Neural progenitor cell (in vitro differentiated cells): Measurements from ENCODE around the gene COL4A2. TPM values are rescaled to one million over a fixed set of nuclear protein-coding genes. Genes with fewer than 3 reads are reported as not detected.

Source experiments
- DNase-seq: peaks from one replicate; pipeline ENCODE4 v3.0.0-alpha.2; 2016; ENCODE audit warnings: low spot score
- H2AFZ ChIP-seq: fragments of 200-600 bp; sonication (generic); replicated peaks from 2 replicates; pipeline ENCODE4 v1.6.1; 2016; ENCODE audit warnings: antibody characterized with exemption
- H3F3A ChIP-seq: fragments of 200-600 bp; sonication (generic); 2 replicates; pipeline ENCODE4 v1.6.1; 2016; ENCODE audit warnings: antibody characterized with exemption, low read depth
- H3K27ac ChIP-seq: fragments of 200-600 bp; sonication (generic); 2 replicates; pipeline ENCODE4 v1.5.1; 2016; ENCODE audit warnings: mild to moderate bottlenecking
- H3K27me3 ChIP-seq: fragments of 200-600 bp; sonication (generic); 2 replicates; pipeline ENCODE4 v1.6.1; 2016; ENCODE audit warnings: mild to moderate bottlenecking, moderate library complexity
- H3K36me3 ChIP-seq: fragments of 200-600 bp; sonication (generic); 2 replicates; pipeline ENCODE4 v1.5.1; 2016
- H3K4me1 ChIP-seq: fragments of 200-600 bp; sonication (generic); 2 replicates; pipeline ENCODE4 v1.6.1; 2016; ENCODE audit warnings: mixed run types
- H3K4me2 ChIP-seq: fragments of 200-600 bp; sonication (generic); 2 replicates; pipeline ENCODE4 v1.6.1; 2016
- H3K4me3 ChIP-seq: fragments of 200-600 bp; sonication (generic); 2 replicates; pipeline ENCODE4 v1.5.1; 2016
- H3K79me2 ChIP-seq: fragments of 200-600 bp; sonication (generic); 2 replicates; pipeline ENCODE4 v1.6.1; 2016; ENCODE audit warnings: low read depth
- H3K9ac ChIP-seq: fragments of 200-600 bp; sonication (generic); 2 replicates; pipeline ENCODE4 v1.6.1; 2016
- H3K9me3 ChIP-seq: fragments of 200-600 bp; sonication (generic); 2 replicates; pipeline ENCODE4 v1.5.1; 2016; ENCODE audit warnings: low read depth
- H4K20me1 ChIP-seq: fragments of 200-600 bp; sonication (generic); 2 replicates; pipeline ENCODE4 v1.6.1; 2016; ENCODE audit warnings: low read depth
- H3K27ac Mint-ChIP-seq: 3 replicates; pipeline ENCODE4 v1.8.0; 2021; ENCODE audit warnings: mixed read lengths
- H3K27me3 Mint-ChIP-seq: 2 replicates; pipeline ENCODE4 v1.8.0; 2022; ENCODE audit warnings: low read depth, mild to moderate bottlenecking, inconsistent platforms, moderate library complexity, mixed read lengths; ENCODE audit not compliant: insufficient read depth
- H3K36me3 Mint-ChIP-seq: 3 replicates; pipeline ENCODE4 v1.8.0; 2021; ENCODE audit warnings: mixed read lengths
- H3K4me1 Mint-ChIP-seq: 3 replicates; pipeline ENCODE4 v1.8.0; 2021; ENCODE audit warnings: mixed read lengths
- H3K4me3 Mint-ChIP-seq: 3 replicates; pipeline ENCODE4 v1.8.0; 2021; ENCODE audit warnings: mild to moderate bottlenecking, moderate library complexity, mixed read lengths
- H3K9me3 Mint-ChIP-seq: 3 replicates; pipeline ENCODE4 v1.8.0; 2020; ENCODE audit warnings: mixed read lengths
- EZH2 ChIP-seq: fragments of 200-600 bp; sonication (generic); IDR thresholded peaks from 2 replicates; pipeline ENCODE4 v1.6.1; 2017; ENCODE audit warnings: antibody characterized with exemption, mild to moderate bottlenecking, moderate library complexity
- EZH2phosphoT487 ChIP-seq: fragments of 200-600 bp; sonication (generic); IDR thresholded peaks from 2 replicates; pipeline ENCODE4 v1.6.1; 2017; ENCODE audit warnings: antibody characterized with exemption
- total RNA-seq: library from RNA; depleted of rRNA; stranded (reverse); fragments of >200 nt; gene quantifications from 2 replicates; pipeline ENCODE4 v1.2.3, GENCODE V29; 2015; ENCODE audit warnings: low replicate concordance
- TF ChIP-seq, protein P1 (sequence below): fragments of 200-600 bp; sonication (generic); IDR thresholded peaks from 2 replicates; pipeline ENCODE4 v1.5.1; 2017; ENCODE audit warnings: antibody characterized with exemption, mild to moderate bottlenecking

Gene COL4A2
- total RNA-seq, 1 donor from 2014 or later: 73.6 TPM

DNA sequence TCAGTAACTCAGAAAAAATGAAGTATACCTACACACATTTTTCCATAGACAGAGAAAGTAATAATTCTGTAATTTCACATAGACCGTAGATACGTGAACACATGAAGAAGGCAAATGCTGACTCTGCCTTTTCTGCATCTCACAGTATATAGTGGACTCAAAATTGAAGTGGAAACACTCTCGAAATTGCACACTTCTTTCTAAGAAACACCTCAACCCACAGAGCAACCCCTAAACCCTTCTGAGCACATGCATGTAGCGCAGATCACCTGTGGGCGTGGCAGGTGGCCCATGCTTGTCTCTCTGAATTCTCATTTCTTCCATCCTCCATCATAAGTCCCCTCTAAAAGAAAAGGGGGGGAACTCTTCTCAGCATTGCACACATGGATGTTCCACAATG is 34.9 kb upstream of the COL4A2 start:
- H3K27ac Mint-ChIP-seq: no peak overlapping the region
- Histone ChIP-seq H3K9ac (no peak overlapping the region), H3K4me3 (no peak overlapping the region), H2AFZ (no peak overlapping the region), H3F3A (peaks cover 9% of the 10 kb centered on the region), H3K27me3 (peaks cover 9% of the 10 kb centered on the region), H3K9me3 (no peaks in the 10 kb centered on the region), H3K79me2 (peaks cover 7% of the 10 kb centered on the region), H3K4me2 (no peak overlapping the region), H3K36me3 (no peaks in the 10 kb centered on the region), H3K4me1 (peaks cover 22% of the 10 kb centered on the region), H4K20me1 (peaks cover 48% of the 10 kb centered on the region), H3K27ac (no peak overlapping the region)
- H3K4me1 Mint-ChIP-seq: peaks cover 25% of the 10 kb centered on the region
- TF ChIP-seq EZH2phosphoT487 (no peak), EZH2 (no peak)
- TF ChIP-seq, protein P1, sequence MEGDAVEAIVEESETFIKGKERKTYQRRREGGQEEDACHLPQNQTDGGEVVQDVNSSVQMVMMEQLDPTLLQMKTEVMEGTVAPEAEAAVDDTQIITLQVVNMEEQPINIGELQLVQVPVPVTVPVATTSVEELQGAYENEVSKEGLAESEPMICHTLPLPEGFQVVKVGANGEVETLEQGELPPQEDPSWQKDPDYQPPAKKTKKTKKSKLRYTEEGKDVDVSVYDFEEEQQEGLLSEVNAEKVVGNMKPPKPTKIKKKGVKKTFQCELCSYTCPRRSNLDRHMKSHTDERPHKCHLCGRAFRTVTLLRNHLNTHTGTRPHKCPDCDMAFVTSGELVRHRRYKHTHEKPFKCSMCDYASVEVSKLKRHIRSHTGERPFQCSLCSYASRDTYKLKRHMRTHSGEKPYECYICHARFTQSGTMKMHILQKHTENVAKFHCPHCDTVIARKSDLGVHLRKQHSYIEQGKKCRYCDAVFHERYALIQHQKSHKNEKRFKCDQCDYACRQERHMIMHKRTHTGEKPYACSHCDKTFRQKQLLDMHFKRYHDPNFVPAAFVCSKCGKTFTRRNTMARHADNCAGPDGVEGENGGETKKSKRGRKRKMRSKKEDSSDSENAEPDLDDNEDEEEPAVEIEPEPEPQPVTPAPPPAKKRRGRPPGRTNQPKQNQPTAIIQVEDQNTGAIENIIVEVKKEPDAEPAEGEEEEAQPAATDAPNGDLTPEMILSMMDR: no peak
- H3K36me3 Mint-ChIP-seq: peaks cover 14% of the 10 kb centered on the region
- DNase-seq: no peak
- H3K9me3 Mint-ChIP-seq: peaks cover 8% of the 10 kb centered on the region
- H3K27me3 Mint-ChIP-seq: peaks cover 6% of the 10 kb centered on the region
- H3K4me3 Mint-ChIP-seq: no peak overlapping the region

DNA sequence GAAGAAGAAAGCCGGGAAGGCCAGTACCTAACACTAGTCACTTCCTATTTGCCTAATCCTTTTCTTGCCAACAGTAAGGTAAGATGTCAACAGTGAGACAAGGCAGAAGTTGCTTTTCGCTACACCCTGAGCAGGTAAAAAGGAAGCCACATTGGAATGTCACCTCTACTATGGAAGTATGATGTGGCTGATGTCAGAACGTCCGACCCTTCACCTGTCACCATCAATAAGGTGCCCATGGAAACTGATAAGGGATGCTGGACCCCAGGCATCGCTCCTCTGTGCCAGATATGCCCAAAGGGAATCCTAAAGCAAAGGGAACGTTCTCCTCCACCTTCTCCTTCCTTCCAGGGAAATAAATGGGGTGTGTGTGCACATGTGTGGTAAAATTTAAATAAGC is 34.4 kb upstream of the COL4A2 start:
- Histone ChIP-seq H3F3A (peaks cover 5% of the 10 kb centered on the region), H2AFZ (no peak overlapping the region), H4K20me1 (peaks cover 44% of the 10 kb centered on the region), H3K4me2 (no peak overlapping the region), H3K9me3 (no peaks in the 10 kb centered on the region), H3K27ac (no peak overlapping the region), H3K79me2 (peaks cover 7% of the 10 kb centered on the region), H3K4me1 (peaks cover 18% of the 10 kb centered on the region), H3K9ac (no peak overlapping the region), H3K36me3 (no peaks in the 10 kb centered on the region), H3K27me3 (peaks cover 9% of the 10 kb centered on the region), H3K4me3 (no peak overlapping the region)
- Mint-ChIP-seq H3K4me1 (peaks cover 21% of the 10 kb centered on the region), H3K36me3 (peaks cover 16% of the 10 kb centered on the region), H3K4me3 (no peak overlapping the region), H3K9me3 (peaks cover 8% of the 10 kb centered on the region), H3K27me3 (peaks cover 6% of the 10 kb centered on the region), H3K27ac (no peak overlapping the region)
- TF ChIP-seq, protein P1: no peak
- TF ChIP-seq EZH2: no peak
- no peak for TF ChIP-seq EZH2phosphoT487
- no peak for DNase-seq

GRCh38 chr13:110273254-110273653 is 33.8 kb upstream of the COL4A2 start:
- no peak for DNase-seq
- Mint-ChIP-seq H3K27ac (no peak overlapping the region), H3K36me3 (peaks cover 16% of the 10 kb centered on the region), H3K4me1 (peaks cover 17% of the 10 kb centered on the region), H3K4me3 (no peak overlapping the region), H3K27me3 (peaks cover 4% of the 10 kb centered on the region), H3K9me3 (peaks cover 8% of the 10 kb centered on the region)
- H3K4me2 ChIP-seq: no peak overlapping the region
- peaks cover 9% of the 10 kb centered on the region for H3K27me3 ChIP-seq
- peaks cover 12% of the 10 kb centered on the region for H3K4me1 ChIP-seq
- no peaks in the 10 kb centered on the region for H3K9me3 ChIP-seq
- H3K36me3 ChIP-seq: no peaks in the 10 kb centered on the region
- H3F3A ChIP-seq: no peaks in the 10 kb centered on the region
- peaks cover 7% of the 10 kb centered on the region for H3K79me2 ChIP-seq
- H3K4me3 ChIP-seq: no peak overlapping the region
- TF ChIP-seq EZH2phosphoT487: no peak
- no peak for TF ChIP-seq EZH2
- TF ChIP-seq, protein P1: no peak
- H3K9ac ChIP-seq: no peak overlapping the region
- H4K20me1 ChIP-seq: peaks cover 38% of the 10 kb centered on the region
- no peak overlapping the region for H2AFZ ChIP-seq
- H3K27ac ChIP-seq: no peak overlapping the region
